ENCODE data around the gene WFIKKN2.
"Not testable (repeated sequence)": the region's sequence is repeated elsewhere in the genome, so short reads cannot be mapped to it uniquely, and the experiment has no call there.

GRCh38 chr17:50859727-50860126 is 24.3 kb downstream of the WFIKKN2 start:
- TF ChIP-seq YY1 (tag by site-specific recombination; IDR thresholded peaks at IDR 0.05); CTCF (tag by site-specific recombination; IDR thresholded peaks at IDR 0.05); TCF7L2 (IDR thresholded peaks at IDR 0.05; ENCODE audit: borderline replicate concordance, low read depth, low read length); REST (tag by site-specific recombination; IDR thresholded peaks at IDR 0.05); PBX3 (CRISPR knock-in tag; IDR thresholded peaks at IDR 0.05); ZNF747 (tag by site-specific recombination; IDR thresholded peaks at IDR 0.05); HOXC10 (CRISPR knock-in tag; IDR thresholded peaks at IDR 0.05); ZNF175 (tag by site-specific recombination; IDR thresholded peaks at IDR 0.05); ZNF19 (tag by site-specific recombination; IDR thresholded peaks at IDR 0.05; ENCODE audit: low read depth); ZBTB17 (tag by site-specific recombination; IDR thresholded peaks at IDR 0.05); ZNF341 (tag by site-specific recombination; IDR thresholded peaks at IDR 0.05; ENCODE audit: low read depth): not testable (repeated sequence)

Measured in HEK293 (cell line).